GM19099 (cell line): Measurements from ENCODE around the gene GLIS2.

Experiments used
- POLR2A ChIP-seq: IDR thresholded peaks from 3 replicates; pipeline ENCODE4 v1.6.1; 2011; ENCODE audit warnings: low read depth; ENCODE audit not compliant: insufficient read length; ENCODE audit errors: extremely low read depth

The GLIS2 gene

GRCh38 chr16:4373356-4373908 is 57.6 kb downstream of the GLIS2 start:
- no peak for TF ChIP-seq POLR2A

GRCh38 chr16:4373909-4374742 is 58.3 kb downstream of the GLIS2 start:
- TF ChIP-seq POLR2A = no peak

DNA sequence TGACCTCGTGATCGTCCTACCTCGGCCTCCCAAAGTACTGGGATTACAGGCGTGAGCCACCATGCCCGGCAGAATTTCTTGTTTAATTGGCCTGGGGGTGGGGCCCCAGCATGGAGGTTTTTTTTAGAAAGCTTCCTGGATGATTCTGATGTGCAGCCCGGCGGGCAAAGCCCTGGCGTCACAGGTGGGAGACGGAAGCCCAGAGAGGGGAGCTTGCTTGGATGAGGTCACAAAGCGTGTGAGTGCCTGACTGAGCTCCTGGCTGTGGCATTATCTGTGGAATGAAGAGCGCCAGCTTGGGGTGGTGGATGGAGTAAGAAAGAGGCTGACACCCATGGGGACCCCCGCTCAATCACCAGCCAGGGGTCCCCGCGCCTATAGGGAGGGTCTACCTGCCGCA is 59.9 kb downstream of the GLIS2 start:
- TF ChIP-seq POLR2A = no peak

DNA sequence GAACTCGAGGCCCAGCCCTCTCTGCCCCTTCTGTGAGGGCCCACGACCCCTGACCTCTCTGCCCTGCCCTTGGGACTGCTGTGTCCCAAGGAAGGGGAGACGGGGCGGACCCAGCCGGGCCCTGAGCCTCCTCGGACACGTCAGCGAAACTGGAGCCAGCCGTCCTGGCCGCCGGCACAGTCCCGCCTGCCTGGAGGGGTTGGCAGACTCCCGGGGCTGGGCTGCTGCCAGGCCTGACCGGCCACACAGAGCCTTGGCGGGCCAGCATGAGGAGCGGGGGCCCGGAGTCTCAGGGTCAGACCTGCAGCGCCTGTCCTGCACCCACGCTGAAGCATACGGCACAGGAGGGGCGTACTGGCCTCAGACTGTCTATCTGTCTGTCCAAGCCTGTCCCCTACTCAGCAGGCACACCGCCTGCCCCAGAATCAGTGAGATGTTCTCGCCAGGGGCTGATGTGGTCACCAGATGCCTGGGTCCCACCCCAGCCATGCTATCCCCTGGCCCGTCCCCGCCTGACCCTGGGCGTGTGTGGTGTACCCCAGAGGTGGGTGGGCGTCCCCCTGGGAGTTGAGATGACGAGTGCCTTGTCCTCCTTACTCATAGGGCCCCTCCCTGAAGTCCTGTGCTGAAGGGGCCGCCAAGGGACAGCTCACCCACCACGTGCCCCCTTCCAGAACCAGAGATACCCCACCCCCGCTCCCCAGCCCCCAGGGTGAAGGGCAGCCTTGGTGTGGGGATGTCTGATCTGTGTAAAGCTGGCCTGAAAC is 60.4 kb downstream of the GLIS2 start:
- TF ChIP-seq POLR2A = no peak

DNA sequence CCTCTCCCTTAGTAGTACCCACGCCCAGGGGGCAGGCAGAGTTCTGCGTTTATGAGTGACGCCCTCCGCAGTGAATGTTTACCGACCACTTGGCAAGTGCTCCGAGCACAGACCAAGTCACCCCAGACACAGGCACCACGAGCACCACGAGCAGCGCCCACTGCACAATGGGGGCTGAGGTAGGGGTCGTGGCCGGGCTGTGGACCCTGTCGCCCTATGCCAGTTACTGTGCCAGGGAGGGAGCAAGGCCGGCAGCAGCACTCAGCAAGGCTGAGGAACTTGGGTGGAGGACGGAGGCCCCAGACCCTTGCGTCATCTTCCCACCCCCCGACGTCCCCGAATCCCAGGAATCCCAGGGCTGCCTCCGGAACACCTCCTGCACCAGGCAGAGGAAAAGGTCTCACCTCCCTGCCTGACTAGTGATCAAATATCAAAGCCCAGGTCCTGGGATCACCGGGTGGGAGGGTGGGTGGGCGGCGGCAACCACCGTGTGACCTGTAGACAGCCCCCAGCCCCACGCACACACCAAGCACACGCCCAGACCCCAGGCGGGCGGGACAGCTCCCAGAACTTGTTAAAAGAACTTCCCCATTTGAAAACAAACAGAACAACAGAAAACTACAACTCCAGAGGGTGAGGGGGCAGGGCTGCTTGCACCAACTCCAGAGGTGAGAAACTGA is 61.2 kb downstream of the GLIS2 start:
- no peak for TF ChIP-seq POLR2A

DNA sequence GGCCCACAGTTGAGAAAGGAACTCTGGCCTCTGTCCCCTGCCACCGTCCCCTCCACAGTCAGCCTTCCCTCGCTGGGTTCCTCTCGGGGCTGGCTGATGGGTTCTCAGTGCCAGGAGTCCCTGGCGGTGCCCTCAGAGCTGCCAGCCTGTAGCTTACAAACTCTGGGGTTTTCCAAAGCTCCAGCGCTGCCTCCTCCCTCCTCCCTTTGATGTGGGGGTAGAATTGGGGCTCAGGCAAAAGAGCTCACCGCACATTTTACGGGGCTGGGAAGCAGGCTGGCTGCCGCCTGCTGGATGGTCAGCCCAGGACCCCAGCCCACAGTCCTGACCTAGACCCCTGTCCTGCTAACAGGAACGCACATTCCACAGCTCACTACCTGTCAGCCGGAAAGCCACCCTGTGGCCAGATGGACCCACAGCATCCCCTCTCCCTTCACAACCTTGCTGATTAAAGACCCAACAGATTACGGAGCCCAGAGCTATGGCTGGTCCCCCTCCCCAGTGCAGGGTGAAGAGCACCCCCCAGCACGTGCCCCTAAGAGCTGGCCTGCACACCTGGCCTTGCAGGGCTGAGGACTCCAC is 61.8 kb downstream of the GLIS2 start:
- TF ChIP-seq POLR2A = no peak

- TF ChIP-seq POLR2A = no peak
Observed at GRCh38 chr16:4378161-4378666, 62.3 kb downstream of the GLIS2 start.

DNA sequence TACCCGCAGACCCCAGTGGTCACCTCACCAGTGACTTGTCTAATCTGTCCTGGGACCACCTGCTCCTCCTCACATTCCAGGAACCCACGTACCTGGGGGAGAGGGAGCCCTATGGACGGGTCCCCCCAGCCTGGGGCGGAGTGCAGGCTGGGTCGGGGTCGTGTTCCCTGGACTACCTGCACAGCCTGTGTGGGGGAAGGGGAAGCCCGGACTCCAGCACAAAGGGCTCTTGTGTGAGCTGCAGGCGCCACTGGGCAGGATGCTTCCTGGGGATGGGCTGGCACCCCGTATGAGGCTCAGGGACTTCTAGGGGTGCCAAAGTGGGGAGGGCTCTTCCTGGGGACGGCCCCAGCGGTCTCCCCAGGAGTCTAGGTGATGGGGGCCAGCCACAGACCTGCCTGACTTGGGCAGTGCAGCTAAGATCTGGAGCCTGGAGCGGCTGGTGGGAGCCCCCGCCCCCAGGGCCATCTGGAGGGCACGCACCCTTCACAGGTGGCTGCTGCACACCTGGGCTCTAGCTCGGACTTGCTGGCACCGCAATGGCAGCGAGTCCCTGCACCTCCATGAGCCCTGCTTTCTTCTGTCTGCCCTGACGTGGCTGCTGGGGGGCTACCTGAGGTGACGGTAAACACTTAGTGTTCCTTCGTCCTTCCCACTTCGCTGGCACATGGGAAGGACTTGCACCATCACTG is 63.3 kb downstream of the GLIS2 start:
- no peak for TF ChIP-seq POLR2A

DNA sequence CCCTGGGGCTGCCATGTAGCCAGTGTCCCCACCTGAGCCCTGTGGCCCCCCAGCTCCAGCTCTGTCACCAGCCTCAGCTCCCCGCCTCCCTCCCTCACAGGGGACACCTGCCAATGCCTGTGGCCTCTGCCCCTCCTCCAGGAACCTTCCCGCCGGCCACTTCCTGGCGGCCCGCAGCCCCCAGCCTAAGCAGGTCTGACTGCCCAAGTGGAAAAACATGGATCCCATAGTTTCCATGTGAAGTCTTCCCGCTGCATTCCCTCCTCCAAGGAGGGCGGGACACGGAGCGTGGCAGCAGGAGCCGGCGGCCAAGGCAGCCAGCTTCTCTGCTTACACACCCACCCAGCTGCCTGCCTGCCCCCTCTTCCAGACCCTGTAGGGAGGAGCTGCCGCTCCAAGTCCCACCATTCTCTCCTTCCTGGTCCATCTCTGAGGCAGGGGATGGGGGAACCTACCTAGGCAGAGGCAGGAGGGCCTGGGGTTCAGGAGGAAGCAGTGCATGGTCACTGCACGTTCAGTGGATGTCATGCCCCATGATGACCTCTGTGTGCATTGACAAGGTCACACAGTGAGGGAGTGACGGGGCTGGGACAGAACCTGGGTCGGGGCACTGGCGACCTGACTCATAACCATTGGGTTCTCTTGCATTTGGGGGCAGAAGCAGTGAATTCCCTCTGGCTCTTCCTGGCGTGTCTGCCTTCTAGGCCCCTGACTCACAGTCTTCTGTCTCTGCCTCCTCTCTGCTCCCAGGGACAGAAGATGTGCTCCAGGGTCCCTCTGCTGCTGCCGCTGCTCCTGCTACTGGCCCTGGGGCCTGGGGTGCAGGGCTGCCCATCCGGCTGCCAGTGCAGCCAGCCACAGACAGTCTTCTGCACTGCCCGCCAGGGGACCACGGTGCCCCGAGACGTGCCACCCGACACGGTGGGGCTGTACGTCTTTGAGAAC is 64.5 kb downstream of the GLIS2 start:
- no peak for TF ChIP-seq POLR2A

DNA sequence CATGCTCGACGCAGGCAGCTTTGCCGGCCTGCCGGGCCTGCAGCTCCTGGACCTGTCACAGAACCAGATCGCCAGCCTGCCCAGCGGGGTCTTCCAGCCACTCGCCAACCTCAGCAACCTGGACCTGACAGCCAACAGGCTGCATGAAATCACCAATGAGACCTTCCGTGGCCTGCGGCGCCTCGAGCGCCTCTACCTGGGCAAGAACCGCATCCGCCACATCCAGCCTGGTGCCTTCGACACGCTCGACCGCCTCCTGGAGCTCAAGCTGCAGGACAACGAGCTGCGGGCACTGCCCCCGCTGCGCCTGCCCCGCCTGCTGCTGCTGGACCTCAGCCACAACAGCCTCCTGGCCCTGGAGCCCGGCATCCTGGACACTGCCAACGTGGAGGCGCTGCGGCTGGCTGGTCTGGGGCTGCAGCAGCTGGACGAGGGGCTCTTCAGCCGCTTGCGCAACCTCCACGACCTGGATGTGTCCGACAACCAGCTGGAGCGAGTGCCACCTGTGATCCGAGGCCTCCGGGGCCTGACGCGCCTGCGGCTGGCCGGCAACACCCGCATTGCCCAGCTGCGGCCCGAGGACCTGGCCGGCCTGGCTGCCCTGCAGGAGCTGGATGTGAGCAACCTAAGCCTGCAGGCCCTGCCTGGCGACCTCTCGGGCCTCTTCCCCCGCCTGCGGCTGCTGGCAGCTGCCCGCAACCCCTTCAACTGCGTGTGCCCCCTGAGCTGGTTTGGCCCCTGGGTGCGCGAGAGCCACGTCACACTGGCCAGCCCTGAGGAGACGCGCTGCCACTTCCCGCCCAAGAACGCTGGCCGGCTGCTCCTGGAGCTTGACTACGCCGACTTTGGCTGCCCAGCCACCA is 65.4 kb downstream of the GLIS2 start:
- no peak for TF ChIP-seq POLR2A

- no peak for TF ChIP-seq POLR2A
Observed at GRCh38 chr16:4381935-4382794, 66.3 kb downstream of the GLIS2 start.
